Choroid plexus epithelial cell (primary cell): Measurements from ENCODE around the gene MAP2K1.
A peak's percentile ranks its signal among the peaks of the same experiment; 100 is the strongest.

ENCODE experiments used
- DNase-seq: peaks from one replicate; pipeline ENCODE4 v3.0.0-alpha.2; 2010; ENCODE audit warnings: low read depth
- H3K4me3 ChIP-seq: 2 replicates; pipeline ENCODE4 v1.5.1; 2011; ENCODE audit warnings: low read depth, mild to moderate bottlenecking, control low read depth, low read length, moderate library complexity
- CTCF ChIP-seq: conservative IDR thresholded peaks from 2 replicates; pipeline ENCODE4 v1.5.1; 2011; ENCODE audit warnings: low read depth, mild to moderate bottlenecking, control low read depth, inconsistent platforms, low read length, moderate library complexity

MAP2K1 gene

GRCh38 chr15:66412220-66412619 is 25.5 kb downstream of the MAP2K1 start:
- no peak overlapping the region for H3K4me3 ChIP-seq
- no peak for TF ChIP-seq CTCF
- no peak for DNase-seq

GRCh38 chr15:66413579-66413978 is 26.9 kb downstream of the MAP2K1 start:
- no peak for TF ChIP-seq CTCF
- no peak overlapping the region for H3K4me3 ChIP-seq
- no peak for DNase-seq

- no peak overlapping the region for H3K4me3 ChIP-seq
Observed at GRCh38 chr15:66415360-66415759, 28.6 kb downstream of the MAP2K1 start.

GRCh38 chr15:66417736-66418135 is 31.0 kb downstream of the MAP2K1 start:
- no peak for DNase-seq
- peak overlapping the region; percentile 19 for H3K4me3 ChIP-seq
- no peak for TF ChIP-seq CTCF

More at GRCh38 chr15:66415360-66415759, 28.6 kb downstream of the MAP2K1 start:
- no peak for TF ChIP-seq CTCF
- DNase-seq: no peak

- DNase-seq: no peak
- no peak overlapping the region for H3K4me3 ChIP-seq
- no peak for TF ChIP-seq CTCF
Observed at GRCh38 chr15:66419471-66419870, 32.8 kb downstream of the MAP2K1 start.

- H3K4me3 ChIP-seq: no peak overlapping the region
- DNase-seq: no peak
- no peak for TF ChIP-seq CTCF
Observed at GRCh38 chr15:66422347-66422746, 35.6 kb downstream of the MAP2K1 start.

- DNase-seq: no peak
- no peak for TF ChIP-seq CTCF
- no peak overlapping the region for H3K4me3 ChIP-seq
Observed at GRCh38 chr15:66423149-66423548, 36.4 kb downstream of the MAP2K1 start.
